ENCODE data around the gene FAM72D.
"Not testable (repeated sequence)": the region's sequence is repeated elsewhere in the genome, so short reads cannot be mapped to it uniquely, and the experiment has no call there.

FAM72D gene

DNA sequence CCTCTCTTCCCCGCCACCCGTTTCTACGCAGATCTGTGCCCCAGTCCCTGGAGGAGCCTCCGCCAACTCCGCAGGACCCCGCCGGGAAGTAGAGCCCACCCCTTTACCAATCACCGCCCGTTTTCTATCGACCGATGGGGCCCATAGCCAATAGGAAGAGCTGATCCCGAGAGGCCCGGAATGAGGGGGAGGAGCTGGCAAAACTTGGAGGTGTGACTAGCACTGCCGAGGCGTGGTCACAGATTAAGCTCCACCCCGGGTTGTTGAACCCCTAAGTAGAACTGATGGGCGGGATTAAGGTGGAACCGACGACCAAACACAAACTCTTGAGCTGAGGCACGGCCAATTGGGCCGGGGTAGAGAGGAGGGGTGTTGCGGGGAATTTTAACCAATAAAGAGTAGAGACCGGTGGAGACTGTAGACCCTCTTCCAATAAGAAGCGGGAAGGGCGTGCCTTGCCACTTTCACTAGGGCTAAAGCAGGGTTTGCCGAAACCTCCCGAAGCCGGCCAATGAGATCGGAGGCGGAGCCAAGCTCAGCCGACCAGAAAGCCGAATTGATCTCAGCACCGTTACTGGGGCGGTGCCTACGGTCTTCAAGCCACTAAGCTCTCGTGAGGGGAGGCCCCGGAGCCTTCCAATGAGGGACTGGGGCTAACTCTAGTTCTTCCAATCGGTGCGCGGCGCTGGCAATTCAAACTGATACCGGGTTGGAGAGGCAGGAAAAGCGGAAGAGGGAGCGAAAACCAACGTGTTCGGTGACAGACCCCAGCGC, at the start of gene FAM72D, which contains the start of gene SRGAP2B:
Gene FAM72D, plus strand, starts transcription at position 691 of the 774 bp plus-strand sequence. CDS start 874 bp downstream, outside the sequence.
Gene SRGAP2B, minus strand, starts transcription at position 45 of the 774 bp plus-strand sequence. CDS start 2,427 bp downstream, outside the sequence.
- DNase-seq (ENCODE audit: low spot score) = not testable (repeated sequence)

DNA sequence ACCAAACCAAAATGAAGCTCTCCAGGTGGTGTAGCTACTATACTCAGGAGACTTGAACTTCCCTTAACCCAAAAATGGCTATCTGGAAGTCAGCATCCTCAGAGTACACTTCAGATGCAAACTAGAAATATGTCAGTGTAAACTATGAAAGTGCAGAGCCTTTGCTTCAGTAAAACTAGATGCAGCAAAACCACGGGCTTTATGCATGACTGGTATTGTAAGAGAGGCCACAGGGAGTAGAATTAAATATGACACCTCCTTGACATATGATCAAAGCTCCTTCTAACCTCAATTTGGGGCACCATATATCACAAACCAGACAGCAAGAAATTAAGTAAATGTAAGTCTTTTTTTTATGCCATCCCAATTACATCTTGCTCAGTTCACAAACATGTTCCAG, 48.2 kb upstream of the FAM72D start:
- DNase-seq (ENCODE audit: low spot score) = not testable (repeated sequence)

DNA sequence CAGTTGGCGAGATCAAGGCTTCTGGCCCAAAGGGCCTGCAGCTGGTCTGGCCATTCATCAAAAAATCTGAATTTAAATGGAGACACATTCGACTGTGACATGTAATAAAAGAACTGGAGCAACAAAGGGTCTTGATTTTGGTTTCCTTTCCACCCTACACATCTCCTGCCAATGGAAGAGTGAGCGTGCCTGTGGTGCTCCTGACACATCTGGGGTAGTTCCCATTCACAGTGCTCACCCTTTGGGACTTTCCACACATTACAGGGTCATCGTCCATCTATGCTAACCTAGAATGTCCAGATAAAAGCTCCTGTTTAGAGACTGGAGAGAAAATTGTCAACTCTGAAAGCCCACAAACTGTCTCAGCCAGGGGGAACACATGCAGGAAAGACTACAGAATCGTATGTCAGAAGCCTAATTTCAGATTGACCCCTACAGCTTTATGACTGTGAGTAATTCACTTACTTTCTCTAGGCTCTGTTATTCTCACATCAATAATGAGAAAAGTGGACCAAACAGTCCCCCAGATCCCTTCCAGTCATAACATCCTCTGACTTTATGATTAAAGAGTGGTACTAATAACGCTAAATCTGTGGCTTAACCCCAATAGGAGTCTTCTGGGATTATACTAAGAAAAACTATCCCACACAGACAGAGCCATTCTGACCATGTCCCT, 47.5 kb upstream of the FAM72D start:
- DNase-seq (ENCODE audit: low spot score) = not testable (repeated sequence)

GRCh38 chr1:145052019-145052776, 43.6 kb upstream of the FAM72D start:
- DNase-seq (ENCODE audit: low spot score) = not testable (repeated sequence)

DNA sequence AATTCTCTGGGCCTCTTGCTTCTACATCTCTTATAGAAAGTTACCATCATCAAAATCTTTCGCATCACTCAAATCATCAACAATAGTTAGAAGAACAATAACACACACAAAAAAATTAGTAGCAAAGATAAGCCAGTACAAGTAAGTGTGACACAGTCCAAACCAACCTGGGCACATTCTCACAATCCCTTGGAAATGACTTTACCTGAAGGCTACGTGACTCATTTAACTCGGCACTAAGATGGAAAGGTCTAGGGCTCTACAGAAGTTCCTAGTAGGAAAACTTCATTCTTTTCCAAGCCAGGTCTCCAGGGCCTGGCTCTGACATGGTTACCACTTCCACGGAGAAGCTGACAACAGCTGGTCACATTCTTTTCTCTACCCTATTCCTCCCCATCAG, 42.3 kb upstream of the FAM72D start:
- DNase-seq (ENCODE audit: low spot score) = not testable (repeated sequence)

- not testable (repeated sequence) for DNase-seq (ENCODE audit: low spot score)
Measured at GRCh38 chr1:145055217-145055760, 40.5 kb upstream of the FAM72D start.

DNA sequence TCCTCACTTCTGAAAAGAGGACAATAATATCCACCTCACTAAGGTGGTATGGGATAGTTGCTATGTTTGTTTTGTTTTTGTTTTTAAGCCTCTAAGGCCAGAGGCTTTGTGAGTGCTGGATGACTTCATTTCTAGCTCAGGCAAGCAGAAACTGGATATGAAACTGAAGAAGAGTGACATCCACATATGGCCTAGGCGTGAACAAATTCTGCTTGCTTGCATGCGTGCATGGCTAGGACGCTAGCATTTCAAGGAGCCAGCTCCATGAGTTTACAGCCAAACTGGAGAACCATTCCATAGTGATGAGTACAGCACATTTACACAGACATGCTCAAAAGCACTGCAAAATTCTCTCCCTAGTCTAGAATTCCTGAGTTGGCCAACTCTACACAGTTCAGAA, 37.6 kb upstream of the FAM72D start:
- not testable (repeated sequence) for DNase-seq (ENCODE audit: low spot score)

DNA sequence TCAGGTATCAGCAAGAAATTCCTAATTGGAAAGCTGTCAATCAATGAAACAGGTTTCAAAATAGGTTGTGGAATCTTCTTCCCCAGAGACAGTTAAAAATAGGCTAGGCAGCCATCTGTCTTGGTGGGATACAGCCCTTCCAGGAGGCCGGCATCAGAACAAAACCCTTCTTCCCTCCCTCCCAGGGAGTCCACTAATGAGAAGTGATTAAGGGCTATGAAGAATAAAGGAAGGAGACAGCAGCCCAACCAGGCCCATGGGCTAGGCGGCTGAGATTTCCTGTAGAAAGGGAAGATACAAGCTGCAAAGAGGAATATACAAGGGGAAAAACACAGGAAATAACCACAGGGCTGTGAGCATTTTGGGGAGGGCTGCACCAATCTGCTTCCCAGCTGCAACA, 32.5 kb upstream of the FAM72D start:
- DNase-seq (ENCODE audit: low spot score) = not testable (repeated sequence)

- DNase-seq (ENCODE audit: low spot score) = not testable (repeated sequence)
Measured at GRCh38 chr1:145063941-145064648, 31.7 kb upstream of the FAM72D start.

GRCh38 chr1:145065194-145065826, 30.5 kb upstream of the FAM72D start:
- DNase-seq (ENCODE audit: low spot score) = not testable (repeated sequence)

- not testable (repeated sequence) for DNase-seq (ENCODE audit: low spot score)
Measured at GRCh38 chr1:145066486-145066885, 29.3 kb upstream of the FAM72D start.

DNA sequence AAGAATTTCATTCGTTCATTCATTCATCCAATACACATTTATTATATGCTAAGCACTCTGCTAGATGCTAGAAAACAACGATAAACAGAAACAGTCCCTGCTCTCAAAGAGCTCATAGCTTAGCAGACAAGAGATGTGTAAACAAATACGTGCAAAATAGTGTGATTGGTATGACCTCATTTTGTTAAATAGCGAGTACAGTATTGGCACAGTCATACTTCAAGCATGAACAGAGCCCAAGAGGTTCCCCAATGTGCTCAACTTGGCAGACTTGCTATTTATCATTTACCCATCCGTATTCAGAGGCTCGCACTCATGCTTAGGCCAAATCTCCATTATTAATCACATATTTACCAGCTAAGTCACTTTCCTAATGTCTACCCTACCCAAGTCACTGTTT, 24.2 kb upstream of the FAM72D start:
- not testable (repeated sequence) for DNase-seq (ENCODE audit: low spot score)

- not testable (repeated sequence) for DNase-seq (ENCODE audit: low spot score)
Measured at GRCh38 chr1:145074021-145074559, 21.7 kb upstream of the FAM72D start.

- DNase-seq (ENCODE audit: low spot score) = not testable (repeated sequence)
Measured at GRCh38 chr1:145076877-145077276, 18.9 kb upstream of the FAM72D start.

- DNase-seq (ENCODE audit: low spot score) = not testable (repeated sequence)
Measured at GRCh38 chr1:145077872-145078786, 17.6 kb upstream of the FAM72D start.

- not testable (repeated sequence) for DNase-seq (ENCODE audit: low spot score)
Measured at GRCh38 chr1:145078787-145079370, 16.9 kb upstream of the FAM72D start.

- peak; percentile 0 for DNase-seq (ENCODE audit: low spot score)
Measured at GRCh38 chr1:145079737-145080136, 16.0 kb upstream of the FAM72D start.

GRCh38 chr1:145080193-145080592, 15.6 kb upstream of the FAM72D start:
- not testable (repeated sequence) for DNase-seq (ENCODE audit: low spot score)

Measured in CD4-positive, alpha-beta T cell treated with Interleukin-6 at 100 ng/mL for 8 hours (primary cell).